Measurements from ENCODE around the gene PCOLCE2. TPM values are rescaled to one million over a fixed set of nuclear protein-coding genes. Genes with fewer than 3 reads are reported as not detected.

PCOLCE2 gene
- total RNA-seq, 4 donors from 2014 or later = 127 to 393 (median 245) TPM

DNA sequence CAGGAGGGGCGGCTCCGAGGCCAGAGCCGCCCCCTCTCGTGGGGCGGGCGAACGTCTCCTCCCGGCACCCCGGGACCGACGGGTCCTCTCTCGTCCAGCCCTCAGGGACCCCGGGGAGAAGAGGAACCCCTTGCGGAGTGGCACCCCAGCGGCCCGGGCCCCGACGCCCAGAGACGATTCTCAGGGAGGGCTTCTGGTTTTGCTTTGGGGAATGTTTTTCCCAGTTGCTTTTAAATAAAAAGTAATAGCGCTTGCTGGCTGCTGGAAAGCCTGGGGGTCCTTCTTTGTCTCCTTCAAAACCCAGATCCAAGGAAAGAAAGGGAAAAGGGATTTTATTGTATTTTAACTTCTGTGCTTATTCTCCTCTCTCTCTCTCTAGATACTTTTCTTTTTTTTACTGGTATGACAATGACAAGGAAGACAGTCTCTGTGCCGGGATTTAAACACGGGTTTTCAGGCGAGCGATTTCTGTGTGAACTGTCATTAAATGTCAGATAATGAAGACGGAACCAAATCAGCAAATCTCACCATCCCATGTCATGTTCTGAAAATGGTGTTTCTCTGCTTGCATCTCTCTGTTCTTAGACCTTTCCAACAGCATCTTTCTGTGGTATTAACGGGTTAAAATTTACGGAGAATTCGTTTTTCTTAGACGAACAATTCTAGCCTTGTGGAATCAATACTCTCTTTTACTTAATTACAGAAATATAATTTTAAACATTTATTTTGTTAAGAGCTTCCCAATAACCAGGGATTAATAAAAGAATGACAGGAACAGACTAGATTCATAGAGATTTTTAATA lies 530 bp upstream of the PCOLCE2 start:
- TF ChIP-seq, protein P1, sequence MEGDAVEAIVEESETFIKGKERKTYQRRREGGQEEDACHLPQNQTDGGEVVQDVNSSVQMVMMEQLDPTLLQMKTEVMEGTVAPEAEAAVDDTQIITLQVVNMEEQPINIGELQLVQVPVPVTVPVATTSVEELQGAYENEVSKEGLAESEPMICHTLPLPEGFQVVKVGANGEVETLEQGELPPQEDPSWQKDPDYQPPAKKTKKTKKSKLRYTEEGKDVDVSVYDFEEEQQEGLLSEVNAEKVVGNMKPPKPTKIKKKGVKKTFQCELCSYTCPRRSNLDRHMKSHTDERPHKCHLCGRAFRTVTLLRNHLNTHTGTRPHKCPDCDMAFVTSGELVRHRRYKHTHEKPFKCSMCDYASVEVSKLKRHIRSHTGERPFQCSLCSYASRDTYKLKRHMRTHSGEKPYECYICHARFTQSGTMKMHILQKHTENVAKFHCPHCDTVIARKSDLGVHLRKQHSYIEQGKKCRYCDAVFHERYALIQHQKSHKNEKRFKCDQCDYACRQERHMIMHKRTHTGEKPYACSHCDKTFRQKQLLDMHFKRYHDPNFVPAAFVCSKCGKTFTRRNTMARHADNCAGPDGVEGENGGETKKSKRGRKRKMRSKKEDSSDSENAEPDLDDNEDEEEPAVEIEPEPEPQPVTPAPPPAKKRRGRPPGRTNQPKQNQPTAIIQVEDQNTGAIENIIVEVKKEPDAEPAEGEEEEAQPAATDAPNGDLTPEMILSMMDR (IDR thresholded peaks at IDR 0.05; ENCODE audit: low read depth) = no peak

DNA sequence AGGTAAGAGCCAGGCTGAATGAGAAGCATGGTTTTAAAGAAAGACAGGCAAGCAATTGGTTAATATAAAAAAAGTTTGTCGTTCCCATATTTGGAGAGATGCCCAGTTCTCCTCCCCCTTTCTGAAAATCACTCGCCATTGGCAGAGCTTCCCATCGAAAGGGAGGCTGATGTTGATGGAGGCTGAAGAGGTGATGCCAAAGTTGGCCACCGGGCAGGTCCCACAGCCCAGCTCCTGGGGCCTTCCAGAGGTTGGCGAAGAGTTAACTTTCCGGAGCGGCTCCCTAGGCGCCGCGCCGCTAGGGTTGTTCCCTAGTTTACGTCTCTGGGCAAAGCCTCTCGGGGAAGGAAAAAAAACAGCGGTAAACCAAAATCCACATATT lies 793 bp downstream of the PCOLCE2 start:
- TF ChIP-seq, protein P1 (IDR thresholded peaks at IDR 0.05; ENCODE audit: low read depth) = no peak

DNA sequence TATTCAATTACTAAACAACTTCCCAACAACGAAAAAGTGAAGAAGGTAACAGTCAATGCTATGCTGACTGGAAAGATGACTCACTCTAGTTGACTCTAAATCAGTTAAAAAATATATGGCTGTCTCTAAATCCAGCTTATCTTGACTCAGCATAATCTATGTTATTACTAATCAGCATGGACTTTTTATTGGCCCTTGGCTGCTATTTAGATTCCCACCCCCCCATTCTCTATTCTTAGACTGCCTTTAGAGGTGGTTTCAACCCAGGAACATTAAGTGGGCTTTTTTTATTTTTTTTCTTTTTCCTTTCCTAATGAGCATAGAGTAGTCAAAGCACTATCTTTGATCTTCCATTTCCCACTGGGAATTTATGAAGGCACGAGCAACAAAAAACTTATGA lies 1.9 kb downstream of the PCOLCE2 start:
- TF ChIP-seq, protein P1 (IDR thresholded peaks at IDR 0.05; ENCODE audit: low read depth) = no peak

DNA sequence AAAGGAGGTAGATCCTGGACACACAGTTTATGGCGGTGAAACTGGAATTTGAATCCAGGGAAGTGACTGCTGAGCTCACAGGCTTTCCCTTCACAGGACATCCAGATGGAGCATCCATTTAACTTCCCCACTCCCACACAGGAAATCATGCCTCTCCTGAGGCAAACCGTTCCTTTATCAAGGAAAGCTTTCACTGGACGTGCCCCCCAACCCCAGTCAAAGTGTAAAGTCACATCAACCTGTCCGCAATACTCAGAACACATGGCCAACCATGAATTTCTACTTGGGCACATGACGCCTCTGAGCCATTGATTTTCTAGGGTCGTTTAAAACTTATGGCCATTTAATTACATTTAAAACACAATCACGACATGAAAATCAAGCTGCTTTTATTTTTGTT lies 2.9 kb downstream of the PCOLCE2 start:
- TF ChIP-seq, protein P1 (IDR thresholded peaks at IDR 0.05; ENCODE audit: low read depth) = no peak

DNA sequence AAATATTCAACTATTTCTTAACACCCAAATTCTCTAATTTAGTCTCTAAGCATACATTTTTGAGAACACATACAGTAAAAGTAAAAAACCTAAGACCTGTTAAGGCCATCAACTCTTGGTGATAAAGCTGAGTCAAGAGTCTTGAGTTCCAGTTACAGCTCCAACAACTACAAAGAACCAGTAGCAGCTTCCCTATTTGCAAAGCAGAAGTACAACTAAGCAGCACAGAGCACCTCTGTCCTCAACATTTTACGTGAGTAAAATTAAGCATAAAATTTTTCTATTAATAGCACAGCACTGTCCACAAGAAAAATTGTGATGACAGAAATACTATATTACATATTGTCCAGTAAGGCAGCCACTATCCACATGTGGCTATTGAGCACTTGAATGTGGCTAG lies 4.4 kb downstream of the PCOLCE2 start:
- TF ChIP-seq, protein P1 (IDR thresholded peaks at IDR 0.05; ENCODE audit: low read depth) = no peak

DNA sequence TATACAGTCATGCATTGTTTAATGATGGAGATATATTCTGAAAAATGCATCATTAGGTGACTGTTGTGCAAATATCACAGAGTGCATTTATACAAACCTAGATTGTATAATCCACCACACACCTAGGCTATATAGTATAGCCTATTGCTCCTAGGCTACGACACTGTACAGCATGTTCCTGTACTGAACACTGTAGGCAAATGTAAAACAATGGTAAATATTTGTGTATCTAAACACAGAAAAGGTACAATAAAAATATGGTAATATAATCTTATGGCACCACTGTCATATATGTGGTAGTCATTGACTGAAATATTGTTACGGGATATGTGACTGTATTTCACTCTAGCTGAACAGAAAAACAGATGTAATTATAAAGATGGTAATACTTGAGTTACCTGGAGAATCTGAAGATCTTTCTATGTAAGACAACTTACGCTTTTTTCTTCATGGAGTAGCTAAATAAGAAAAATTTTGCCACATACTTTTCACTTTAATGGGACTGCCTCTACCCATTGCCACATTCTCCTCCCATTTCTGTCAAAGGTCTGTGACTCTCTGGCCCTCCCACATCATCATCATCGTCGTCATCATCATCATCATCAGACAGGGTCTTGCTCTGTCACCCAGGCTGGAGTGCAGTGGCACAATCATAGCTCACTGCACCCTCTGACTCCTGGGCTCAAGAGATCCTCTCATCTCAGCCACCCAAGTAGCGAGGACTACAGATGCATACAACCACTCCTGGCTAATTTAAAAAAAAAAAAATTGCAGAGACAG lies 7.2 kb downstream of the PCOLCE2 start:
- TF ChIP-seq, protein P1 (IDR thresholded peaks at IDR 0.05; ENCODE audit: low read depth) = no peak

DNA sequence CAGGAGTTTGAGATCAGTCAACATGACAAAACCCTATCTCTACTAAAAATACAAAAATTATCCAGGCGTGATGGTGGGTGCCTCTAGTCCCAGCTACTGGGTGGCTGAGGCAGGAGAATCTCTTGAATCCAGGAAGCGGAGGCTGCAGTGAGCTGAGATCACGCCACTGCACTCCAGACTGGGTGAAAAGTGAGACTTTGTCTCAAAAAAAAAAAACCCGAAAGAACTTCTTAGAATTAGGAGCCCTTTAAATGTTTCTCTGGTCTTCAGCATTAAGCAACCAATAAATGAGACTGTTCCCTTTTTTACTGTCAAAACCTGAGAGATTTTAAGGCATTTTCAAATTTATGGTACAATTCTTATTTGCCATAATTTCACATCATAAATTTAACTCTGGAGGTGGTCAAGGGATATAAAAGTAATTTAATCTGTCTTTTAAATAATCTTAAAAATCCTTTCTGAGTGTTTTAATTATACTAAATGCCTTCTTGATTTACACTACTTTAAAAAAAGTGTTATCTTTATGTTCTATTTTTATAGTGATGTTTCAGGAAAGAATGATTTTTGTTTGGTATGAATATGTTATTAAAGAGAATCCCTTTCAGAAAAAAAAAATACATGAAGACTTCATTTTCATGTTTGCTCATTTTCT lies 10.1 kb downstream of the PCOLCE2 start:
- TF ChIP-seq, protein P1 (IDR thresholded peaks at IDR 0.05; ENCODE audit: low read depth) = no peak
